T-helper 2 cell treated with Interferon-gamma antibody and Interleukin-4, amounts not matched to agents 5 μg/mL and 100 μg/mL, for 36 hours (primary cell): Measurements from ENCODE around the gene LYPD1.

Experiments used
- DNase-seq: peaks from one replicate; pipeline ENCODE4 v3.0.0; 2021; ENCODE audit warnings: low spot score
- H3K27ac Mint-ChIP-seq: one replicate; pipeline ENCODE4 v1.8.0; 2021; ENCODE audit warnings: mild to moderate bottlenecking, mixed read lengths
- H3K27me3 Mint-ChIP-seq: one replicate; pipeline ENCODE4 v1.8.0; 2021; ENCODE audit warnings: low read depth, mixed read lengths
- H3K36me3 Mint-ChIP-seq: one replicate; pipeline ENCODE4 v1.8.0; 2021; ENCODE audit warnings: low read depth, mixed read lengths
- H3K4me1 Mint-ChIP-seq: one replicate; pipeline ENCODE4 v1.8.0; 2021; ENCODE audit warnings: low read depth, mixed read lengths
- H3K4me3 Mint-ChIP-seq: one replicate; pipeline ENCODE4 v1.8.0; 2022; ENCODE audit warnings: mild to moderate bottlenecking, moderate library complexity, mixed read lengths
- H3K9me3 Mint-ChIP-seq: one replicate; pipeline ENCODE4 v1.8.0; 2021; ENCODE audit warnings: mixed read lengths

LYPD1 gene

GRCh38 chr2:132632000-132632649 is 37.9 kb downstream of the LYPD1 start:
- Mint-ChIP-seq H3K4me1 (no peaks in the 10 kb centered on the region), H3K4me3 (no peak overlapping the region), H3K9me3 (no peaks in the 10 kb centered on the region), H3K36me3 (no peaks in the 10 kb centered on the region), H3K27ac (no peak overlapping the region), H3K27me3 (no peaks in the 10 kb centered on the region)
- no peak for DNase-seq

DNA sequence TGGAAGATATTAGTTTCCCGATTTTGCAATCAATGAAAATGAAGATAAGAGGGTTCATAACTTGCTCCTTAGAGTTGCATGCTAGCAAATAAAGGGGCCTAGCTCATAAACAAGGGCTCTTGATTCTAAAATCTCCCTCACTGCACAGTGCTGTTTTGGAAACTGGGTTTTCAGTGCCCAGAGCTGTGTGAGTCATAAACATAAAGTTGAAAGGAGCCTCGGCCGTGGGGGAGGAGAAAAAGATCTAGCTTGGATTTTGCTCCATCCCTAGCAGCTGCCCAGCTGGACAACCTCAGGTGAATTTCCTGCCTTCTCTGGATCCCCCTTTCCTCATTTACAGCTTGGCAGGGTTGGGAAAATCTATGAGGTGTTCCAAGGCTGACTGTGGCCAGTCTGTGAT is 42.5 kb downstream of the LYPD1 start:
- H3K9me3 Mint-ChIP-seq = no peaks in the 10 kb centered on the region
- H3K4me1 Mint-ChIP-seq = no peaks in the 10 kb centered on the region
- no peak overlapping the region for H3K27ac Mint-ChIP-seq
- DNase-seq = no peak
- no peaks in the 10 kb centered on the region for H3K36me3 Mint-ChIP-seq
- no peaks in the 10 kb centered on the region for H3K27me3 Mint-ChIP-seq
- H3K4me3 Mint-ChIP-seq = no peak overlapping the region

- H3K4me1 Mint-ChIP-seq = no peaks in the 10 kb centered on the region
- no peak for DNase-seq
- no peaks in the 10 kb centered on the region for H3K36me3 Mint-ChIP-seq
- H3K27me3 Mint-ChIP-seq = no peaks in the 10 kb centered on the region
- H3K27ac Mint-ChIP-seq = no peak overlapping the region
- H3K4me3 Mint-ChIP-seq = no peak overlapping the region
- H3K9me3 Mint-ChIP-seq = no peaks in the 10 kb centered on the region
Observed at GRCh38 chr2:132623096-132623839, 46.7 kb downstream of the LYPD1 start.

DNA sequence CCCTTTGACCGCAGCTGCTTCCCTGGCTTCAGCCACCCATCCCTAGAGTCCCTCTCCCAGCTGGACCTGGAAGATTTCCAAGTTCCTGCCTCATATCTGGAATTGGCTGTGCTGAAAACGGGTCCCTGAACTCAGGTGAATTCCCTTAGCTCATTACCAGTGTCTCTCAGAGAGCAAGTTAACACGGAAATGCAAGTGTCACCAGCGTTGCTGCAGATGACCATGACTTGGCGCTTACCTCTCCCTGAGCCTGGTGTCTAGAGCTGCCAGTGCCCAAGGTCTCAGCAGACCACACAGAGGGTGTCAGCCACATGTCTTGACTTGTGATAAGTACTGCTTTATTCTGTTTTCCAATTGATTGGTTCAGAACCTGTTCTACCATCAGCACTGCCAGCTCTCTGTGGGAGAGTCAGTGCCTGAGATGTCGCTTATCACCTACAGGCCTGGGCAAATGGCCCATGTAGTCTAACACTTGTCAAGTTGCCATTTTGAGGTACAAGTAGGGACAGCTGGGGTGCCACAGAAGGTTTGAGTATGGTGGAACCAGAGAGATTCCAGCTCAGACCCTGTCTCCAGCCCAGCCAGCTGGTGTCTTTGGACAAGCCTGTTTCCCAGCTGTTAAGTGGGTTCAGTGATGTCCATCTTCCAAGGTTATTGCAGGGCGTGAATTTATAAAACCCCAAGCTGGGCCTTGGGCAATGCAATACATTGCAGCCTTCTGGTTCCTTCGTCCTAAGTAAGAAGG is 48.7 kb downstream of the LYPD1 start:
- Mint-ChIP-seq H3K9me3 (no peaks in the 10 kb centered on the region), H3K27me3 (no peaks in the 10 kb centered on the region), H3K36me3 (no peaks in the 10 kb centered on the region), H3K27ac (no peak overlapping the region), H3K4me1 (no peaks in the 10 kb centered on the region), H3K4me3 (no peak overlapping the region)
- DNase-seq = no peak

- H3K27me3 Mint-ChIP-seq = no peaks in the 10 kb centered on the region
- H3K9me3 Mint-ChIP-seq = no peaks in the 10 kb centered on the region
- H3K4me3 Mint-ChIP-seq = no peak overlapping the region
- no peaks in the 10 kb centered on the region for H3K36me3 Mint-ChIP-seq
- no peak for DNase-seq
- no peaks in the 10 kb centered on the region for H3K4me1 Mint-ChIP-seq
- H3K27ac Mint-ChIP-seq = no peak overlapping the region
Observed at GRCh38 chr2:132620115-132620514, 49.9 kb downstream of the LYPD1 start.

GRCh38 chr2:132618734-132619133 is 51.3 kb downstream of the LYPD1 start:
- Mint-ChIP-seq H3K27ac (no peak overlapping the region), H3K9me3 (no peaks in the 10 kb centered on the region), H3K27me3 (no peaks in the 10 kb centered on the region), H3K4me3 (no peak overlapping the region), H3K4me1 (no peaks in the 10 kb centered on the region), H3K36me3 (no peaks in the 10 kb centered on the region)
- DNase-seq = no peak

GRCh38 chr2:132617989-132618388 is 52.0 kb downstream of the LYPD1 start:
- Mint-ChIP-seq H3K4me1 (no peaks in the 10 kb centered on the region), H3K4me3 (no peak overlapping the region), H3K27ac (no peak overlapping the region), H3K36me3 (no peaks in the 10 kb centered on the region), H3K27me3 (no peaks in the 10 kb centered on the region), H3K9me3 (no peaks in the 10 kb centered on the region)
- DNase-seq = no peak

- Mint-ChIP-seq H3K36me3 (no peaks in the 10 kb centered on the region), H3K4me3 (no peak overlapping the region), H3K27me3 (no peaks in the 10 kb centered on the region), H3K27ac (no peak overlapping the region), H3K4me1 (no peaks in the 10 kb centered on the region), H3K9me3 (no peaks in the 10 kb centered on the region)
- no peak for DNase-seq
Observed at GRCh38 chr2:132615329-132616085, 54.5 kb downstream of the LYPD1 start.

DNA sequence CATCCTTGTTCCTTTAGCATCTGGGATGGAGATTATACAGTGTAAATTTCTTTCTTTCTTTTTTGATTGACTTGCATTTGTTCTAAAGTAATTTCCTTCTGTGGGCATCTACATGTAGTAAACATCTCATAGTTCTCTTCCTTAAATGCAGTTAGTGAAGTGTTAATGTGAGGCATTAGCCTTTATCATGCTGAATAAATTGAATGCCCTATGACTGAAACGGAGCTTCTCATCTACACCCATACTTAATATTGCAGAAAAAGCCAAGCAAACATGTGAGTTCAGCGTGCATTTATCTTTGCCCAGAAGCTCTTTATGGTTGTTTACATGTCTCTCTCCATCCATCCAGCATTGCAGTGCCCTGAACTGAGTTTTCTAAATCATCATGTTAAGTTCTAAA is 58.3 kb downstream of the LYPD1 start:
- Mint-ChIP-seq H3K4me1 (no peaks in the 10 kb centered on the region), H3K36me3 (no peaks in the 10 kb centered on the region), H3K27ac (no peak overlapping the region), H3K9me3 (no peaks in the 10 kb centered on the region), H3K4me3 (no peak overlapping the region), H3K27me3 (no peaks in the 10 kb centered on the region)
- DNase-seq = no peak

GRCh38 chr2:132609101-132609890 is 60.7 kb downstream of the LYPD1 start:
- H3K9me3 Mint-ChIP-seq = no peaks in the 10 kb centered on the region
- H3K27ac Mint-ChIP-seq = no peak overlapping the region
- no peak overlapping the region for H3K4me3 Mint-ChIP-seq
- H3K4me1 Mint-ChIP-seq = no peaks in the 10 kb centered on the region
- no peak for DNase-seq
- H3K36me3 Mint-ChIP-seq = no peaks in the 10 kb centered on the region
- no peaks in the 10 kb centered on the region for H3K27me3 Mint-ChIP-seq

GRCh38 chr2:132608311-132608710 is 61.7 kb downstream of the LYPD1 start:
- Mint-ChIP-seq H3K4me1 (no peaks in the 10 kb centered on the region), H3K27me3 (no peaks in the 10 kb centered on the region), H3K4me3 (no peak overlapping the region), H3K36me3 (no peaks in the 10 kb centered on the region), H3K9me3 (no peaks in the 10 kb centered on the region), H3K27ac (no peak overlapping the region)
- no peak for DNase-seq

DNA sequence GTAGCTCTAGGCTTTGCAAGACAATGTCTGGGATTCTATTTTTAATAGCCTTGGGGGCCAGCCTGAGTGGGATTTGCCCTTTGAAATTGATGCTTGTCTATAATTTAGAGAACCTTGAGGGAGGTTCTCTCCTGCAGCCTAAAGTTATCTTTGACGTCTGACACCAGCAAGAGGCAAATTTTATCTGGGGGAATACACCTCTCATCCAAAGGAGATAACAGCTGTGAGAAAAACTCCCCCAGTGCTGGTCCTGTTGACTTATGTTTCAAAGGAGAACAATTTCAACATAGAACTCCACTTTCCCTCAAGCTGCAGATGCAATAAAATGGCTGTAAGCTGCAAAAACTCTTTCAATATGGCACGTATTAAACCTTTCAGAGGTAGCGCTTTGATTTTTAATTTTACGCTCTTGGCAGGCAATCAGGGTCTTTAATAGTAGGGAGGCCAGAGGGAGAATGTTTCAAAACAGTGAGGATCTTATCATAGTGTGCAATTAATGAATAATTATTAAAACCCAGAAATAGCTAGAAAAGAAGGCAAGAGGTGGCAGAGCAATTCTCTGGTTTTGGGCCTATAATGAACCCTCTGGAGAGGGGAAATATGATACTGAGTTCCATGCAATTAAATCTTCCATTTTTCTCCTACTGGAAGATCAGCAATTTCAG is 62.4 kb downstream of the LYPD1 start:
- no peaks in the 10 kb centered on the region for H3K4me1 Mint-ChIP-seq
- no peaks in the 10 kb centered on the region for H3K36me3 Mint-ChIP-seq

GRCh38 chr2:132606649-132607048 is 63.4 kb downstream of the LYPD1 start:
- DNase-seq = no peak
- Mint-ChIP-seq H3K4me1 (no peaks in the 10 kb centered on the region), H3K36me3 (no peaks in the 10 kb centered on the region), H3K27me3 (no peaks in the 10 kb centered on the region), H3K27ac (no peak overlapping the region), H3K4me3 (no peak overlapping the region), H3K9me3 (no peaks in the 10 kb centered on the region)

More for the DNA sequence above, 62.4 kb downstream of the LYPD1 start:
- DNase-seq = no peak
- no peak overlapping the region for H3K27ac Mint-ChIP-seq
- H3K4me3 Mint-ChIP-seq = no peak overlapping the region
- no peaks in the 10 kb centered on the region for H3K27me3 Mint-ChIP-seq
- H3K9me3 Mint-ChIP-seq = no peaks in the 10 kb centered on the region
